DOHH2 (cell line): Measurements from ENCODE around the gene POGK.
A peak's percentile ranks its signal among the peaks of the same experiment; 100 is the strongest.

Source experiments
- CTCF ChIP-seq: fragments of 200-600 bp; sonication (generic); IDR thresholded peaks from one replicate; pipeline ENCODE4 v1.5.1; 2014; ENCODE audit warnings: antibody characterized with exemption, mild to moderate bottlenecking, low read depth, low read length; ENCODE audit not compliant: poor library complexity, severe bottlenecking
- EZH2phosphoT487 ChIP-seq: fragments of 200-600 bp; sonication (generic); IDR thresholded peaks from 2 replicates; pipeline ENCODE4 v1.6.1; 2017; ENCODE audit warnings: borderline replicate concordance, mild to moderate bottlenecking, antibody characterized with exemption, low read length, moderate library complexity, mixed read lengths

- TF ChIP-seq CTCF (peak; percentile 48), EZH2phosphoT487 (no peak)
Observed at GRCh38 chr1:166822385-166822784, 16.9 kb upstream of the POGK start.
